Tibial nerve (tissue), 4 donors: ENCODE results near the gene MRTFA. TPM values are rescaled to one million over a fixed set of nuclear protein-coding genes. Genes with fewer than 3 reads are reported as not detected.

Experiments used
- DNase-seq, 2 donors: peaks; one replicate each; pipeline ENCODE4 v3.0.0-alpha.2; 2019; ENCODE audit warnings: low spot score in 2 of 2
- H3K27ac ChIP-seq, 4 donors: fragments of 200-600 bp; sonication (generic) in 3 of 4; one replicate each; pipeline ENCODE4 v1.5.1; 2017 to 2019; ENCODE audit warnings: mild to moderate bottlenecking in 1 of 4
- H3K27me3 ChIP-seq, 2 donors: fragments of 200-600 bp; sonication (generic) in 1 of 2; one replicate each; pipeline versions ENCODE4 v1.5.1 to v1.6.0; 2017 to 2019
- H3K36me3 ChIP-seq, 3 donors: fragments of 200-600 bp; sonication (generic); one replicate each; pipeline ENCODE4 v1.5.1; 2018 to 2019
- H3K4me1 ChIP-seq, 4 donors: fragments of 200-600 bp; sonication (generic) in 3 of 4; one replicate each; pipeline ENCODE4 v1.5.1; 2017 to 2019
- H3K4me3 ChIP-seq, 4 donors: fragments of 200-600 bp; sonication (generic) in 3 of 4; one replicate each; pipeline ENCODE4 v1.5.1; 2017 to 2019; ENCODE audit warnings: mild to moderate bottlenecking in 1 of 4, moderate library complexity in 1 of 4
- H3K9me3 ChIP-seq, 4 donors: fragments of 200-600 bp; sonication (generic) in 3 of 4; one replicate each; pipeline ENCODE4 v1.5.1; 2017 to 2019
- CTCF ChIP-seq, 5 experiments: fragments of 200-600 bp in 3 of 5; fragments of 450-650 bp in 2 of 5; sonication (generic) in 3 of 5; IDR thresholded peaks; one replicate each; pipeline ENCODE4 v1.5.1; 2016 to 2019; ENCODE audit warnings: antibody characterized with exemption in 5 of 5, mild to moderate bottlenecking in 3 of 5, moderate library complexity in 2 of 5
- EP300 ChIP-seq, 2 donors: sonication (generic); formaldehyde crosslinking; IDR thresholded peaks; one replicate each; pipeline ENCODE4 v1.6.1; 2017; ENCODE audit warnings: antibody characterized with exemption in 2 of 2, mild to moderate bottlenecking in 1 of 2
- POLR2A ChIP-seq, 2 donors: fragments of 450-650 bp; IDR thresholded peaks; one replicate each; pipeline ENCODE4 v1.6.1; 2017; ENCODE audit warnings: antibody characterized with exemption in 2 of 2, mild to moderate bottlenecking in 2 of 2, moderate library complexity in 2 of 2
- WGBS, 2 donors: methylation state at CpG; one replicate each; pipeline ENCODE4 v1.1.5; 2018; 5-methylcytosine and 5-hydroxymethylcytosine counted together
- total RNA-seq, 4 donors: library from RNA; depleted of rRNA; stranded (reverse); fragments of >200 nt; gene quantifications; one replicate each; pipeline ENCODE4 v1.1.0, GENCODE V29; 2016

MRTFA gene
- total RNA-seq, 4 donors from 2014 or later, result 69.7 to 119 (median 104) TPM

- H3K4me1 ChIP-seq, result peaks cover 0 to 19% (median 0%) of the 10 kb centered on the region in 4 donors
- TF ChIP-seq POLR2A (IDR thresholded peaks at IDR 0.05), result no peak
- no peak for TF ChIP-seq CTCF (IDR thresholded peaks at IDR 0.05)
- TF ChIP-seq EP300 (IDR thresholded peaks at IDR 0.05), result no peak
- 89 to 92% methylated on average over 5 to 7 of the region's 7 CpGs for WGBS, 2 donors
- DNase-seq, result no peak
- no peaks in the 10 kb centered on the region for H3K9me3 ChIP-seq
- H3K36me3 ChIP-seq, result peaks cover 0 to 34% (median 0%) of the 10 kb centered on the region in 3 donors
- no peak overlapping the region for H3K27ac ChIP-seq
- no peaks in the 10 kb centered on the region for H3K27me3 ChIP-seq
- H3K4me3 ChIP-seq, result no peak overlapping the region
These were observed 83.4 kb downstream of the MRTFA start for GRCh38 chr22:40553014-40553554.

GRCh38 chr22:40552070-40552469, 84.4 kb downstream of the MRTFA start:
- no peaks in the 10 kb centered on the region for H3K27me3 ChIP-seq
- no peak overlapping the region for H3K27ac ChIP-seq
- no peak for TF ChIP-seq EP300 (IDR thresholded peaks at IDR 0.05)
- no peak for TF ChIP-seq CTCF (IDR thresholded peaks at IDR 0.05)
- no peak for TF ChIP-seq POLR2A (IDR thresholded peaks at IDR 0.05)
- H3K9me3 ChIP-seq, result no peaks in the 10 kb centered on the region
- peaks cover 0 to 34% (median 0%) of the 10 kb centered on the region in 3 donors for H3K36me3 ChIP-seq
- WGBS, 2 donors, result 79 to 84% methylated on average over 9 of the region's 9 CpGs
- no peak overlapping the region for H3K4me3 ChIP-seq
- H3K4me1 ChIP-seq, result peaks cover 0 to 15% (median 0%) of the 10 kb centered on the region in 4 donors
- no peak for DNase-seq

- peaks cover 0 to 18% (median 14%) of the 10 kb centered on the region in 4 donors for H3K4me1 ChIP-seq
- no peak for DNase-seq
- 79 to 81% methylated on average over 4 of the region's 4 CpGs for WGBS, 2 donors
These were observed 88.8 kb downstream of the MRTFA start for GRCh38 chr22:40547729-40548143.

GRCh38 chr22:40544758-40545157, 91.8 kb downstream of the MRTFA start:
- no peaks in the 10 kb centered on the region for H3K27me3 ChIP-seq
- TF ChIP-seq POLR2A (IDR thresholded peaks at IDR 0.05), result no peak
- TF ChIP-seq CTCF (IDR thresholded peaks at IDR 0.05), result no peak
- no peak for TF ChIP-seq EP300 (IDR thresholded peaks at IDR 0.05)
- no peak overlapping the region for H3K4me3 ChIP-seq
- no peaks in the 10 kb centered on the region for H3K9me3 ChIP-seq
- no peak for DNase-seq
- 93 to 98% methylated on average over 2 of the region's 2 CpGs for WGBS, 2 donors
- H3K27ac ChIP-seq, result peak overlapping the region in 1 of 4 donors; percentile 1
- H3K4me1 ChIP-seq, result peaks cover 0 to 45% (median 22%) of the 10 kb centered on the region in 4 donors
- H3K36me3 ChIP-seq, result peaks cover 0 to 3% (median 0%) of the 10 kb centered on the region in 3 donors

More at GRCh38 chr22:40547729-40548143, 88.8 kb downstream of the MRTFA start:
- Histone ChIP-seq H3K4me3 (no peak overlapping the region), H3K27me3 (no peaks in the 10 kb centered on the region), H3K36me3 (peaks cover 0 to 19% (median 0%) of the 10 kb centered on the region in 3 donors), H3K9me3 (no peaks in the 10 kb centered on the region), H3K27ac (no peak overlapping the region)
- no peak for TF ChIP-seq CTCF (IDR thresholded peaks at IDR 0.05)
- no peak for TF ChIP-seq EP300 (IDR thresholded peaks at IDR 0.05)
- TF ChIP-seq POLR2A (IDR thresholded peaks at IDR 0.05), result no peak

GRCh38 chr22:40542821-40543540, 93.5 kb downstream of the MRTFA start:
- WGBS, 2 donors, result 38 to 49% methylated on average over 2 of the region's 2 CpGs
- H3K27ac ChIP-seq, result peak overlapping the region in 2 of 4 donors; percentile 60 to 71
- no peak for DNase-seq
- H3K4me3 ChIP-seq, result no peak overlapping the region
- no peaks in the 10 kb centered on the region for H3K27me3 ChIP-seq
- no peaks in the 10 kb centered on the region for H3K9me3 ChIP-seq
- H3K4me1 ChIP-seq, result peaks cover 0 to 57% (median 22%) of the 10 kb centered on the region in 4 donors
- TF ChIP-seq EP300 (IDR thresholded peaks at IDR 0.05) (peak in 1 of 2 donors; percentile 38), CTCF (IDR thresholded peaks at IDR 0.05) (no peak), POLR2A (IDR thresholded peaks at IDR 0.05) (no peak)
- no peaks in the 10 kb centered on the region for H3K36me3 ChIP-seq
